Activated naive CD8-positive, alpha-beta T cell treated with anti-CD3 and anti-CD28 coated beads, Interleukin-2, amount 10 ng/mL, durations not matched to agents 7 days and 5 days (primary cell): ENCODE measurements around the gene PCNX1. TPM values are rescaled to one million over a fixed set of nuclear protein-coding genes. Genes with fewer than 3 reads are reported as not detected.

Experiments
- total RNA-seq, 2 experiments: library from RNA; stranded (reverse); gene quantifications; one replicate each; pipeline ENCODE4 v1.2.3, GENCODE V29; 2021

Gene PCNX1
- total RNA-seq, 2 experiments from 2014 or later = 80.0 to 93.0 TPM

Other genes starting within 250 kb of the PCNX1 start
- 1 to 10 TPM; 8.2 to 8.9 TPM for gene MAP3K9, start 97.9 kb upstream of the PCNX1 start, total RNA-seq